GM10248 (cell line): Measurements from ENCODE around the gene ZNF747.
"Not testable (repeated sequence)": the region's sequence is repeated elsewhere in the genome, so short reads cannot be mapped to it uniquely, and the experiment has no call there.

Experiments
- CTCF ChIA-PET: fragments of 300-600 bp; sonication (Branson Sonifier 250); formaldehyde crosslinking; extraction: SDS; loops from one replicate; lab custom pipeline; 2021; ENCODE audit warnings: antibody characterized with exemption; lab: Yijun Ruan, JAX
- POLR2A ChIA-PET: fragments of 350-650 bp; sonication (Branson Sonifier 250); formaldehyde crosslinking; extraction: SDS; loops from one replicate; lab custom pipeline; 2020; ENCODE audit warnings: antibody characterized with exemption; lab: Yijun Ruan, JAX
- DNase-seq: peaks from one replicate; pipeline ENCODE4 v3.0.0; 2012; ENCODE audit errors: extremely low spot score
- CTCF ChIP-seq: IDR thresholded peaks from 2 replicates; pipeline ENCODE4 v1.5.1; 2012; ENCODE audit warnings: mild to moderate bottlenecking, low read depth; ENCODE audit errors: extremely low read depth, missing control alignments, control extremely low read depth

ZNF747 gene

GRCh38 chr16:30546115-30546514 lies 11.5 kb upstream of the ZNF747 start:
- POLR2A ChIA-PET: no interaction called here
- no peak for DNase-seq
- CTCF ChIA-PET: interaction anchor here (0.9 to 1.2 kb wide), 4 partner anchors 11 to 116 kb away, joined by 3 to 6 read pairs (median 3); partner anchors contain the start of genes DCTPP1 and ZNF747
- TF ChIP-seq CTCF: no peak

- ChIA-PET POLR2A (no interaction called here), CTCF (interaction anchor here (1.5 to 3.2 kb wide), 4 partner anchors 7 to 113 kb away, joined by 3 to 8 read pairs (median 6); partner anchors contain the start of genes DCTPP1 and ZNF747)
- no peak for TF ChIP-seq CTCF
- no peak for DNase-seq
Observed at GRCh38 chr16:30543067-30543466, 8.4 kb upstream of the ZNF747 start.

GRCh38 chr16:30541502-30542329 lies 7.1 kb upstream of the ZNF747 start:
- ChIA-PET POLR2A (no interaction called here), CTCF (interaction anchor here (1.1 to 3.2 kb wide), 5 partner anchors 17 to 112 kb away, joined by 3 to 8 read pairs (median 5); partner anchors contain the start of genes DCTPP1 and ZNF688)
- no peak for DNase-seq
- TF ChIP-seq CTCF: no peak

- CTCF ChIA-PET: interaction anchor here (1.1 to 1.4 kb wide), 4 partner anchors 18 to 92 kb away, joined by 3 to 5 read pairs (median 4); partner anchors contain the start of gene ZNF688
- POLR2A ChIA-PET, DNase-seq: not testable (repeated sequence)
Observed at GRCh38 chr16:30540916-30541464, 6.3 kb upstream of the ZNF747 start.

GRCh38 chr16:30539986-30540526 lies 5.4 kb upstream of the ZNF747 start:
- POLR2A ChIA-PET: not testable (repeated sequence)

GRCh38 chr16:30539000-30539964 lies 4.6 kb upstream of the ZNF747 start:
- CTCF ChIA-PET: interaction anchor here (1.1 to 1.3 kb wide), 3 partner anchors 18 to 109 kb away, joined by 3 to 4 read pairs (median 3); partner anchors contain the start of gene DCTPP1
- POLR2A ChIA-PET: no interaction called here
- no peak for TF ChIP-seq CTCF
- no peak for DNase-seq

More at GRCh38 chr16:30539986-30540526, 5.4 kb upstream of the ZNF747 start:
- CTCF ChIA-PET: interaction anchor here (1.1 to 1.3 kb wide), 3 partner anchors 18 to 110 kb away, joined by 3 to 4 read pairs (median 3); partner anchors contain the start of gene DCTPP1
- not testable (repeated sequence) for DNase-seq

- CTCF ChIA-PET: interaction anchor here (0.6 to 4.3 kb wide), 32 partner anchors 7 to 158 kb away, joined by 3 to 47 read pairs (median 5); partner anchors contain the start of genes DCTPP1, ZNF764, ZNF771 and ZNF785
- not testable (repeated sequence) for DNase-seq
Observed at GRCh38 chr16:30536391-30537024, 1.9 kb upstream of the ZNF747 start.

More at GRCh38 chr16:30536391-30537024, 1.9 kb upstream of the ZNF747 start:
- POLR2A ChIA-PET: interaction anchor here (1.4 to 1.6 kb wide), 3 partner anchors 15 to 107 kb away, joined by 3 to 7 read pairs (median 6); partner anchors contain the start of genes DCTPP1 and ZNF764
